ENCODE data around the gene MZT2B. TPM values are rescaled to one million over a fixed set of nuclear protein-coding genes. Genes with fewer than 3 reads are reported as not detected.
"Not testable (repeated sequence)": the region's sequence is repeated elsewhere in the genome, so short reads cannot be mapped to it uniquely, and the experiment has no call there.

The MZT2B gene
- total RNA-seq, 4 donors from 2014 or later: 127 to 189 (median 149) TPM

DNA sequence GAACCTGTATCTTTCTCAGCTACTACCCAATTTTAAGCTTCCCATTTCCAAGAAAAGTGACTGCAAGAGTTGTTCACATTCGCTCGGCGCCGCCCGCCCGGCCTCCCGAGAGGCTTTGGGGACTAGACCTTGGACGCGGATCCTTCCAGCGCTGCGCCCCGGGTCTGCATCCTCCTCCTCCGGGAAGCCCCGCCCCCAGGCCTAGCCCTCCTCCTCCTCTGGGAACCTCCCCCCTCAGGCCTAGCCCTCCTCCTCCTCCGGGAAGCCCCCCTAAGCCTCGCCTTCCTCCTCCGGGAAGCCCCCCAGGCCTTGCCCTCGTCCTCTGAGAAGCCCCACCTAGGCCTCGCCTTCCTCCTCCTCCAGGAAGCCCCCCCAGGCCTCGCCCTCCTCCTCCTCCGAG lies 45.9 kb downstream of the MZT2B start:
- DNase-seq (ENCODE audit: low spot score in 2 of 2); intact Hi-C loops (cut with DNase I; ENCODE audit: low total_unique reads); H3K4me3 ChIP-seq (ENCODE audit: low read depth, poor library complexity, severe bottlenecking): not testable (repeated sequence)
- WGBS, 2 donors: 91 to 97% methylated on average over 19 to 20 of the region's 21 CpGs

DNA sequence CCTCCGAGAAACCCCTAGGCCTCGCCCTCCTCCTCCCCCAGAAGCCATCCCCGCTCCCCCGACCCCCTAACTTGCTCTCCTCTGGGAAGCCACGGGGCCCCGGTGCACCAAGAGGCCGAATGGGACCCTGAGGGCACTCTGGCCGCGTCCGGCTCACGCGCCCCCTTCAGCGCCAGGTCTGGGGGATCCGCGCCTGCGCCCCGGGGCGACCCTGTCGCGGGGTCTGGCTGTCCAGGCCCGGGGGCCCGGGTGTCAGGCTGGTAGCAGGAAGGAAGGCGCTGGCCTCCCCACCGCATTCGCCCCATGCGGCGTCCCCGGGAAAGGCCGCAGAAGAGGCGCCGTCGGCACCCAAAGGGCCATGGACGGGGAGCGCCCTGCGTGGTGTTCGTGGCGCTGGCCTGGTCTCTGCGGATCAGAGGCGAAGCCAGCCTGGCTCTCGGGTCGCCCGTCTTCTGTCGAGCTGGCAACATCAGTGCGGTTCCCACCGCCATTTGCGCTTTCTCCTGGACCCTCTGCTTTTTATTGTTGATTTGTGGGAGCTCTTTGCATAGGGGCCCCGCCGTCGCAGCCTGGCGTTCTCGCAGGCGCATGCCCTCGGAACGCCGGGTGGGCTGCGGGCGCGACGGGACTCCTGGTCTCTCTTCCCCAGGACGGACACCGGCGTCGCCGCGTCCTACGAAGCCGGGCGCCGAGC lies 46.6 kb downstream of the MZT2B start:
- intact Hi-C loops (cut with DNase I; ENCODE audit: low total_unique reads); H3K4me3 ChIP-seq (ENCODE audit: low read depth, poor library complexity, severe bottlenecking); DNase-seq (ENCODE audit: low spot score in 2 of 2): not testable (repeated sequence)
- WGBS, 2 donors: 93% methylated on average over 49 to 56 of the region's 69 CpGs

DNA sequence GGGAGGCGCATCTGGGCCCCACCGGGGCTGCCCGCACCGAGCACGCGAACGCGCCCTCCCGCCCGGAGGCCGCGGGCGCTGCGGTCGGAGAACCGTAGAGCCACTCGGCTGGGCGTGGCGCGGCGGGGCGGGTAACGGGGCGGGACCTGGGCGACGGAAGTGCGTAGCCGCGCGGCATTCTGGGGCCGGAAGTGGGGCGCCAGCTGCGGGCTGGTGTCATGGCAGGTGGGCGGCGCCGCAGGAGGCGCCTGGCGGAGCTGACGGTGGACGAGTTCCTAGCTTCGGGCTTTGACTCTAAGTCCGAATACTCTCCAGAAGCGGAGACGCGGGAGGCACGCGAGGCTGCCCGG lies 47.1 kb downstream of the MZT2B start:
- H3K4me3 ChIP-seq (ENCODE audit: low read depth, poor library complexity, severe bottlenecking); DNase-seq (ENCODE audit: low spot score in 2 of 2); intact Hi-C loops (cut with DNase I; ENCODE audit: low total_unique reads): not testable (repeated sequence)
- 43 to 70% methylated on average over 31 to 48 of the region's 48 CpGs for WGBS, 2 donors

DNA sequence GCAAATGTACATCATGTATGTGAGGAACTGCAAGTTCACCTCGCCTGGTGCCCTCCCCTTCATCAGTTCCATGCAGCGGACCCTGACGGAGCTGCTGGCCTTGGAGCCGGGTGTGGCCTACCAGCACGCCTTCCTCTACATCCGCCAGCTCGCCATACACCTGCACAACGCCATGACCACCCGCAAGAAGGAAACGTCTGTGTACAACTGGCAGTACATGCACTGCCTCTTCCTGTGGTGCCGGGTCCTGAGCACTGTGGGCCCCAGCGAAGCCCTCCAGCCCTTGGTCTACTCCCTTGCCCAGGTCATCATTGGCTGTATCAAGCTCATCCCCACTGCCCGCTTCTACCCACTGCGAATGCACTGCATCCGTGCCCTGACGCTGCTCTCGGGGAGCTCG lies 48.3 kb downstream of the MZT2B start:
- WGBS, 2 donors: 89 to 94% methylated on average over 18 of the region's 18 CpGs
- H3K4me3 ChIP-seq (ENCODE audit: low read depth, poor library complexity, severe bottlenecking); intact Hi-C loops (cut with DNase I; ENCODE audit: low total_unique reads); DNase-seq (ENCODE audit: low spot score in 2 of 2): not testable (repeated sequence)

DNA sequence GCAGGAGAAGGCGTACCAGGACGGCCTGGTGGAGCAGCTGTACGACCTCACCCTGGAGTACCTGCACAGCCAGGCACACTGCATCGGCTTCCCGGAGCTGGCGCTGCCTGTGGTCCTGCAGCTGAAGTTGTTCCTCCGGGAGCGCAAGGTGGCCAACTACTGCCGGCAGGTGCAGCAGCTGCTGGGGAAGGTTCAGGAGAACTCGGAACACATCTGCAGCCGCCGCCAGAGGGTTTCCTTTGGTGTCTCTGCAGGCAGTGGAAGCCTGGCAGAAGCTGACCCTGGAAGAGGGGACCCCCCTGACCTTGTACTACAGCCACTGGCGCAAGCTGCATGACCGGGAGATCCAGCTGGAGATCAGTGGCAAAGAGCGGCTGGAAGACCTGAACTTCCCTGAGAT lies 48.8 kb downstream of the MZT2B start:
- 88 to 95% methylated on average over 10 to 15 of the region's 15 CpGs for WGBS, 2 donors
- H3K4me3 ChIP-seq (ENCODE audit: low read depth, poor library complexity, severe bottlenecking); intact Hi-C loops (cut with DNase I; ENCODE audit: low total_unique reads); DNase-seq (ENCODE audit: low spot score in 2 of 2): not testable (repeated sequence)

DNA sequence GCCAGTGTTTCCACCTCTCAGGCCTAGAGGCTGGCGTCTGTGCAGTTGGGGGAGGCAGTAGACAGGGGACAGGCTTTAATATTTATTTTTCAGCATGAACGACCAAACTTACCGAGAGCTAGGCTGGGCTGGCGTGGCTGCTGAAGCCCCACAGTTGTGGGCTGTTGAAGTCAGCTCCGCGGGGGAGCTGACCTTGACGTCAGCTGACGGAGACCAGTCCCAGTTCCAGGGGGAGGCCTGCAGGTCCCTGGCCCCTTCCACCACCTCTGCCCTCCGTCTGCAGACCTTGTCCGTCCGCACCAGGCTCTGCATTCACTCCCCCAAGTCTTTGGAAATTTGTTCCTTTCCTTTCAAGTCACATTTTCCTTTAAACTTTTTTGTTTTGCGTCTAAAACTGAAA lies 49.6 kb downstream of the MZT2B start:
- TF ChIP-seq POLR2A (IDR thresholded peaks at IDR 0.05): no peak
- TF ChIP-seq, protein P1, sequence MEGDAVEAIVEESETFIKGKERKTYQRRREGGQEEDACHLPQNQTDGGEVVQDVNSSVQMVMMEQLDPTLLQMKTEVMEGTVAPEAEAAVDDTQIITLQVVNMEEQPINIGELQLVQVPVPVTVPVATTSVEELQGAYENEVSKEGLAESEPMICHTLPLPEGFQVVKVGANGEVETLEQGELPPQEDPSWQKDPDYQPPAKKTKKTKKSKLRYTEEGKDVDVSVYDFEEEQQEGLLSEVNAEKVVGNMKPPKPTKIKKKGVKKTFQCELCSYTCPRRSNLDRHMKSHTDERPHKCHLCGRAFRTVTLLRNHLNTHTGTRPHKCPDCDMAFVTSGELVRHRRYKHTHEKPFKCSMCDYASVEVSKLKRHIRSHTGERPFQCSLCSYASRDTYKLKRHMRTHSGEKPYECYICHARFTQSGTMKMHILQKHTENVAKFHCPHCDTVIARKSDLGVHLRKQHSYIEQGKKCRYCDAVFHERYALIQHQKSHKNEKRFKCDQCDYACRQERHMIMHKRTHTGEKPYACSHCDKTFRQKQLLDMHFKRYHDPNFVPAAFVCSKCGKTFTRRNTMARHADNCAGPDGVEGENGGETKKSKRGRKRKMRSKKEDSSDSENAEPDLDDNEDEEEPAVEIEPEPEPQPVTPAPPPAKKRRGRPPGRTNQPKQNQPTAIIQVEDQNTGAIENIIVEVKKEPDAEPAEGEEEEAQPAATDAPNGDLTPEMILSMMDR (IDR thresholded peaks at IDR 0.05): no peak
- no peak overlapping the region for H3K4me3 ChIP-seq (ENCODE audit: low read depth, poor library complexity, severe bottlenecking)
- intact Hi-C loops (cut with DNase I; ENCODE audit: low total_unique reads): no loop called here
- 74 to 84% methylated on average over 12 of the region's 12 CpGs for WGBS, 2 donors
- DNase-seq (ENCODE audit: low spot score in 2 of 2): no peak

DNA sequence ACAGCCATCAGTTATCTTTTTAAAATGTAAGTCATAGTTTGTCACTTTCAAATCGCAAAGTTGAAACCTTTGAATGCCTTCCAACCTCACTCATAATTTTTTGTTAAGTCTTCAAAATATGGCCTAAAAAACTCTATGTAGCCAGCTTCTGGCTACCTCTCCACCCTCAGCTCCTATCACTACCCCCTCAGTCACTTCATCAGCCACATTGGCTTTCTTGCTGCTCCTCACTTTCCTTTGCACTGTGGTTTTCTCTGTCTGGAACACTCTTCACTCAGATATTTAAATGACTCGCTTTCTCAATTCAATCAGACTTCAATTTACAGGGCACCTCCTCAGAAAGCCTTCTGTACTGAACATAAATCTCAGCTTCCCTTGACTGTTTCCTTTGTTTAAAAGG lies 51.0 kb downstream of the MZT2B start:
- intact Hi-C loops (cut with DNase I; ENCODE audit: low total_unique reads); H3K4me3 ChIP-seq (ENCODE audit: low read depth, poor library complexity, severe bottlenecking); DNase-seq (ENCODE audit: low spot score in 2 of 2): not testable (repeated sequence)
- 87 to 96% methylated on average over 2 of the region's 2 CpGs for WGBS, 2 donors

DNA sequence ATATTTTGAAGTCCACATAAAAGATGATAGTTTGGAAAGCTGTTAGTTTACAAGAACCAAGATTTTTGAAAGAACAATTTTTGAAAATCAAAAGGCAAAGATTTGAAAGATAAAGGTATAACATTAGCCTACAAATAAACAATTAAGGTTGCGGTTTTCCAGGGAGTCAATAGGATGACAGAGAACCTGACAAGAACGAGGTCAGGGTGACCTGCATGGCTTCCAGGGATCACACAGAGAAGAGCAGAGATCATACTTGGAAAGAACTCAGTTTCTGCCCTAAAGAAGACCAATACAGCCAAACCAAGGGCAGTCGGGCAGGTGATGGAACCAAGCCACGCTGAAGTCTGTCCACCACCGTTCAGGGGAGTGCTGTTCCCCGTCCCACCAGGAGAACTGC lies 57.5 kb downstream of the MZT2B start:
- intact Hi-C loops (cut with DNase I; ENCODE audit: low total_unique reads); H3K4me3 ChIP-seq (ENCODE audit: low read depth, poor library complexity, severe bottlenecking); DNase-seq (ENCODE audit: low spot score in 2 of 2): not testable (repeated sequence)
- 72 to 78% methylated on average over 6 of the region's 6 CpGs for WGBS, 2 donors

Other genes with a start within 250 kb of the MZT2B start
- gene RAB6C, start 202.6 kb upstream of the MZT2B start, total RNA-seq: not detected
- not detected for gene POTEF, start 53.0 kb upstream of the MZT2B start, total RNA-seq
- gene CCDC74B, start 37.1 kb upstream of the MZT2B start, total RNA-seq: 1 to 10 TPM in 3 of 4 donors, under 1 TPM in 1; 0.84 to 4.0 (median 3.2) TPM
- 10 to 100 TPM; 29.7 to 44.4 (median 38.6) TPM for gene SMPD4, start 660 bp upstream of the MZT2B start, total RNA-seq
- not detected for gene TUBA3E, start 16.2 kb downstream of the MZT2B start, total RNA-seq
- 10 to 100 TPM; 84.8 to 98.1 (median 97.0) TPM for gene IMP4, start 160.6 kb downstream of the MZT2B start, total RNA-seq
- gene PTPN18, start 173.8 kb downstream of the MZT2B start, total RNA-seq: 10 to 100 TPM; 18.7 to 31.1 (median 25.4) TPM